ENCODE results near the gene ITIH3.

The ITIH3 gene

DNA sequence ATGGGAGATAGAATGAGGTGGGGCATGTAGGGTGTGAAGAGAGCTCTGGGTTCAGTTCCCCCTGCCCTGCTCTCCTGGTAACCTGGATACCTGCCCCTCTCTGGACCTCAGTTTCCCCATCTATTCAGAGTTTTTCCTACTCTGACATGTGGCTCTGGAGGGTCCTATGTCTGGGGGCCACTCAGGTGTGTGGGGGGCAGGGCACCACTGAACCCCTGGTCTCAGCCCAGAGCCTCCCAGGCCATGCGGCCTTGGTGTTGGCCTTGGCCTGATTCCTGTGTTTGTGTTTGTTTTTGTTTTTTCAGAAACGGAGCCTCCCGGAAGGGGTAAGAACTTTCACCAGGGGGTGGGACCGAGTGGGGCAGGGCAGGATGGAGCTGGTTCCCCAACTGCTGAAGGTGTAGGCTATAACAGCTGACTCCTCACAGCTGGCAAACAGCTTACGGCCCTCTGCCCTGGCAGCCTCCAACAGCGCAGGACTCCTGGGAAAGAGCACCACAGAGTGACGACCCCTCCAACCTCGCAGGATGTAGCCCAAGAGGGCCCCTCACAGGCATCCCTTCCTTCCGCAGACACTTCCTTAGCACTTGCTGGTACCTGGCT, 803 bp downstream of the ITIH3 start:
- no peak for DNase-seq

DNA sequence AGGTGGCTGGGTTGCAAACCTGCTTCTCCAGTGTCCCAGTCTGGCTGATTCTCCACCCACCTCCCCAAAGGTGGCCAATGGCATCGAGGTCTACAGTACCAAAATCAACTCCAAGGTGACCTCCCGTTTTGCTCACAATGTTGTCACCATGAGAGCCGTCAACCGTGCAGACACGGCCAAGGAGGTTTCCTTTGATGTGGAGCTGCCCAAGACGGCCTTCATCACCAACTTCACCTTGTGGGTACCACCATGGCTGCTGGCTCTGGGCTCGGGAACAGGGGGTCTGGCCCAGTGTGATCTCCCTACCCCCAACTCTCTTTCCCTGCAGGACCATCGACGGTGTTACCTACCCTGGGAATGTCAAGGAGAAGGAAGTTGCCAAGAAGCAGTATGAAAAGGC, 1.8 kb downstream of the ITIH3 start:
- DNase-seq, result no peak

DNA sequence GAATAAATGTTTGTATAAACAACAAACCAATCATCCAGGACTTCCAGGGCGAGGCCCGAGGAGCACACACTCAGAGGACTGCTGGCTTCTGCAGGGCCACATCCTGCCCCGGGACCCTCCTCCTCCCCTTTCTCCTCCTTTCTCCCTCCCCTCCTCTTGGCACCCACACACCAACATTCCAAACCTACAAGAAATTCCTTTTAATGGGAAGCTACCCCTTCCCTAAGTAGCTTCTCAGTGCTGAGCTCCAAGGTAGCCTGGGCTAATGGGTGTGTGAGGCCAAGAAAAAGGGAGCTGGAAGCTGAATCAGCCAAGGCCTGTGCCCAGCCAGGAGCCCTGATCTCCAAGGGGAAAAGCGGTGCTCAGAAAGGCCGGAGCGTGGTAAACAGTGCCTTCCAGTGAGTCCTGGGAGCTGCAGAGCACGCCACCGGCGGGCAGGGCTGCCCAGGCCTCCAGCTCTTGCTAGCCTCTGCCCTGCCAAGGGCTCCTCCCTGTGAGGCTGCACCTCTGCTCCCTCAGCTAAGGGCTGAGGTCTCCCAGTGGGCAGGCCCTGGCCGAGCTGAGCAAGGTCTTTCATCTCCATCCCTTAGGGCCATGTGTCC, 3.9 kb downstream of the ITIH3 start:
- no peak for DNase-seq

DNA sequence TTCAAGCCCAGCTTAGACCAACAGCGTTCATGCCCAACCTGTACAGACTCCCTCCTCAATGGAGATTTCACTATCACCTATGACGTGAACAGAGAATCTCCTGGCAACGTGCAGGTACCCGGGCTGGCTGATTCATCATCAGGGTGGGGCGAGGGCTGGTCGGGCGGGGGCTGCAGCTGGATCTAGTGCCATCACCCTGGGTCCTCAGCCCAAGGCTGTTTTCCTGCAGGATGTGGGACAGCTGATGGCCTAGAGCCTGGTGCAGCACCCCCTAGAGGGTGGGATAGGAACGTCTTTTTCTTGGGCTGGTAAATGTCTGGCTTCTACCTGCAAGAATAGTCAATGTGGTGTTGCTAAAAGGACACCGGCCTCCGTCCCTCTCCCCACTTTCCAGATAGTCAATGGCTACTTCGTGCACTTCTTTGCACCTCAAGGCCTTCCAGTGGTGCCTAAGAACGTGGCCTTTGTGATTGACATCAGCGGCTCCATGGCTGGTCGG, 4.4 kb downstream of the ITIH3 start:
- peak in 1 of 2 donors; percentile 25 for DNase-seq

DNA sequence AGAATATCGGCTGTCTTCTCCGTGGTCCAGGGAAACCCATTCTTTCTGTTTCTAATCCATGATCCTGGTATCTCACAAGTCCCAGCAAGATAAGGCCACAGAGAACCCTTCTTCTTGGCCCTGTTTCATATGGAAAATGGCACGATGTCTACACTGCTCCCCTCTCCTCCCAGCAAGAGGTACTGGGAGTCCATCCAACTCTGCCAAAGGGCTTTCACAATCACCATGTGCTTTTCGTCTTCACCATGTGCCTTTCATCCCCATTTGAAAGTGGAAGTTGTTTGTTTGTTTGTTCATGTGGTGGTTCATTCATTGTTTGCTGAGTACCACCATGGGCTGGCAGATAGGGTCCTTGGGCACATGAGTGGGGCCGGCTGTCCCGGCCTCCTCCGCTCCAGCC, 5.5 kb downstream of the ITIH3 start:
- DNase-seq, result no peak

DNA sequence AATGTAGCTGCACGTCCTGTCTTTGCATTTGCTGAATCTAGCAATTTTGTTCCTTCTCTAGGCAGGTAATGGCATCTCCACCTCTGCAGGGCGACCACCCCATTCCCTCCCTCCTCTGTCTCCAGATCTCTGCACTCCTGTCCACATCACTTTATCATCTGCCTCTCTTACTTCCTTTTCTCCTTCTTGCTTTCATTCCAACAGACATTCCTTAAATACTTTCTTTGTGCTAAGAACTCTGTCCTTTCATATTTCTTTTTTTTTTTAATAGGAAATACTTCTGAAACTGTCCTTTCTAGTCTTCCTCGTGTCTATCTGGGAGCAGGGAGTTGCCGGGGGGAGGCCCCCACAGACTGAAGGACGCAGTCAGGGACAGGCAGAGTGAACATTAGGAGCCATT, 7.2 kb downstream of the ITIH3 start:
- DNase-seq, result no peak

DNA sequence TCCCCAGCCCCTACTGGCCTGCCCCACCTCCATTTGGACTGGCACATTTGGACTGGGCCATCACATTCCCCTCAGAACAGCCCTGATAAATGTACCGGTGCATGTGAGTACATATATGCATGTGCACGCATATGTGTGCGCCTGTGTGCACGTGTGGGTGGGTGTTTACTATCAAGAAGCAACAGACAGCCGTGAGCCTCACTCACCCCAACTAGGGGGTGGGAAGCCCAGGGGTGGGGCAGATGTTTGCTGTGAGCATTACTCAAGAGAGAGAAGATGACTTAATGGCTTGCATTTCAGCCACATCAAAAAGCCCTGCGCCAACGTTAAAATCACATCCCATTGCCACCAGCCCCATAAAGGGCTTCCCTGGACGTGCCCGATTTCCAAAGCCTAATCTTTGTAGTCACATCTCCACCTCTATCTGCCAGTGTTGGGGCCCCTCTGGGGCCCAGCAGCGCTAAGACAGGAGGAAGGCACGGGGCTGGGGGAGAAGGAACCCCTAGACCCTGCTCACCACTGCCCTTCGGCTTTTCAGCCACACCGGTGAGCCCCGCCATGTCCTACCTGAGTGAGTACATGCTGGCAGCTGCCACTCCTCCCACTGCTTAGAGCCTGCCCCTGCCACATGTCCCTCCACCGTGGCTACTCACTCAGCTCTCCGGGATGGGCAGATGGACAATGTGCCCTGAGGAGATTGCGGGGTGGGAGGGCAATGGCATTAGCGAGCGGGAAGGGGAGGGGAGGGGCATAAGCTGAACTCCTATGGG, 10.9 kb downstream of the ITIH3 start:
- no peak for DNase-seq

DNA sequence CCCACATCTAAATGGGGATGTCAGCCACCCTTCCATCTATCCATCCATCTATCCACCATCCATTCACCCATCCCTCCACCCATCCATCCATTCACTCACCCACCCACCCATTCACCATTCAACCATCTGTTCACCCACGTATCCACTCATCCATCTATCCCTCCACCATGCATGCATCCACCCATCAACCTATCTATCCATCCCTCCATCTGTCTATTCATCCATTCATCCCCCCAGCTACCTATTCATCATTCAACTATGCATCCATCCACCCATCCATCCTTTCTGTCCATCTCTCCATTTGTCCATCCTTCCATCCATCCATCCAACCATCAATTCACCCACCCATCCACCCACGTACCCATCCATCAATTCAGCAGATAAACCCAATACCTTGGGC, 14.6 kb downstream of the ITIH3 start:
- no peak for DNase-seq

DNA sequence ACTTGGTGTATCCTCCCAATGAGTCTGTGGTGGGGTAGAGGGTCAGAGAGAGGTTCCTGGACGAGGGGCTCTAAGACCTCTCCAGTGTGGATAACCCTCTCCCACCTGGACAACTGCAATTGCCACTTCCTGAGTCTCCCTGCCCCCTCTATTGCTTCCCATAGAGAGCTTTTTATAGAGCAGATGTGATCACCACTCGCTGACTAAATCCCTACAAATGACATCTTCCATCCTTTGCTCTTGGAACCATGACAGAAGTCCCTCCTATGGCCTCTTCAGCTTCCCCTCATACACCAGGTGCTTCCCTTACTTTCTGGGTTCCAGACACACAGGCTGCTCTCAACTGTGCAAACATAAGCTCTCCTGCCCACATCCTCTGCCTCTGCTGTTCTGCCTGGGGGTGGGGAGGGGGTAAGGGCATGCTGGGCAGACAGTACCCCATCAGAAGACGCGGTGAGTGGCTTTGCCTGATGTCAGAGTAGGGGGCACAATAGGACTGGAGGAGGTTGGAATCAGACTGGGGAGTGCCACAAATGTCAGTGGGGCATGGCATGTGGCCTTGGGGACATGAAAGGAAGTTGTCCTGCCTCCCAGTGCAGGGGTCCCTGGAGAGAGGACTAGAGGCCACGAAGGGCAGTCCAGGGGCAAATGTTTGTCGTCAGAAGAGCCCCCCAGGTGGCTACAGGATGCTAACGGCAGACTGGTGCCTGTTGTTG, 15.2 kb downstream of the ITIH3 start:
- DNase-seq, result no peak

DNA sequence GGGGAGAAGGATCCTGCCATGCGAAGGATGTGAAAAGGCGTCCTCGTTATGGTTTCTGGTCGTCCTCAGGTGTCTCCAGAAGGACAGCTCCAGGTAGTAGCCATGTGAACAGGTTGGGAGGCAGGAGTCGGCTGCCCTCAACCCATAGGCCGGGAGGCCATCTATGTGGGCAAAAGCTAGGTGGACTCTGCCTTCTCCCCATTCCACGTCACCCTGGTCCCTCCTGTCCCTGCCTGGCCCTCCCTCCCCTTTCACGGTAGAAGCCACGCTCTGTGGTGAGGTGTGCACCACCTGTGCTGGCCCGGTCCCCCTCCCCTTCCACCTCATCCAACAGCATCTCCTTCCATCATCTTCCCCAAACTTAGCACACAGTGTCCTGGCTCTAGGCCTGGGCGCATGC, 16.3 kb downstream of the ITIH3 start:
- no peak for DNase-seq

DNA sequence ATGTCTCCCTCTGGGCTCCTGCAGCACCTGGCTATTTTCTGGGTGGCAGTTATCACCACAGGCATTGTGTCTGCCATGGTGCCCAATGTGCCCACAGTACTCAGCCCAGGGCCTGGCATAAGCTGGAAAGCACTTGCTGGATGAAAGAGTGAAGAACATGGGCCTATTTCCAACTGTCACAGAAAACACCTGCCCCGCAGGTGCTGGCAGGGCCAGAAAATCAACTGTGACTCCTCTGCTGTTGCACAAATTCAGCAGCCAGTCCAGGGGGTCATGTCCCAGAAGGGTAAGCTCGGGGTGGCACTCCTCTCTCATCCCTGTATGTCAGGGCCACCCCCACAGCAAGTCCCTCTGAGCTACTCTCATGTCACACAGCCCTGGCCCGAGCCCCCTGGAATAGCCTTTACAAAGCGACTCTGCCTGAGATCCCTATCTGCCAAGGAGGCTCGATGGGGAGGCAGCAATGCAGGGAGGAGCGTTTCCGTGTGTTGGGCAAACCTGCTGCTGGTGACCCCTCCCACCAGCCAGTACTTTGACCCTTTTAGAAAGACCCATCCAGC, 16.9 kb downstream of the ITIH3 start:
- DNase-seq, result no peak

DNA sequence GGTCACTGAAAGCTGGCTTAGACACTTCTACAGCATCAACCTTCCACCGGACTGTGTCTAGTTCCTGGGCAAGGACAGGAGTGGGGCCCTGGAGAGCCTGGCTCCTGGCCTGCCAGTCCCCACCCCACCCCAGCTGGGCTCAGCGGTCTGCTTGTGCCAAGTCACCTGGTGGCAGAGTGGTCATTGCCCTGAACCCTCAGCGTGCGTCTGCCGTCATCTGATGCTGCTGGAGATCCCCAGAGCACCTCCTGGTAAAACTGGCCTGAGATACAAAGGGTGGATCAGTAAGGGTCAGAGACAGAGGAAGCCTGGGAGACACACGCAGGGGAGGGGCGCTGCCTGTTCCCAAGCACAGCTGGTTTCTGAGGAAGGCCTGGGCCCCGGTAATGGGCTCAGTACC, 19.2 kb downstream of the ITIH3 start:
- DNase-seq, result no peak

DNA sequence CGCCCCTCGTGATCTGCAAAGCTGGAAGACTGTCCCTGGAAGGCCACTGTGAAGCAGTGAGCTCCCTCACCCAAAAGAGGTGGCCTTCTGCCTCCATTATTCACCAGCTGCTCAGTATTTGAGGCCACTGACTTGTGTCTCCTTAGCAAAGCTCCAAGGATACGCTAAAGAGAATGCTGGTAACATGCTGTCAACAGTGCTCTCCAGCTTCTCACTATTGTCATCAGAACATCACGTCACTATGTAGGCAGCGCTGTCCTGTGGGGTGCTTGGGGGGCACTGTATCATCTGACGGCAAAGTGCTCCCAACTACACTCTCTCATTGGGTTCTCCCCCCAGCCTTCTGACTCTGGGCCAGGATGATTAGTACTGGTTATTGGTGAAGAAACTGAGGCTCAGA, 21.6 kb downstream of the ITIH3 start:
- no peak for DNase-seq

DNA sequence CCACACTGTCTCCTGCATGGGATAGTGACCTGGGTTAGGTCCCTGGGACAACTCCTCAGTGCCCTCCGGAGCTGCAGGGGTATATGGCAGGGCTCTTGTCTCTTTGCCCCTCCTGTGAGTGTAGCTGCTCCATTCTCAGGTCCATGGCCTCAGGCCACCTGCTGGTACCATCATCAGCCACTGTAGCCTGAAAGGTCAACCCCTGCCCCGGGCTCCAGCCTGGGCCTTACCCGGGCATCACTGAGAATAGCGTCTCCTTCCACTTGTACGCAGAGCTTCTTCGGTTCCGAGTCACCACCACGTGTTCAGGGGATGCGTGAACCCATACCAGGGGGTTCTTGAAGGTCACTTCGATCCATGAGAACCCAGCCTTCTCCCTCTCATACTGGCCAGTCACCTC, 22.1 kb downstream of the ITIH3 start:
- no peak for DNase-seq

DNA sequence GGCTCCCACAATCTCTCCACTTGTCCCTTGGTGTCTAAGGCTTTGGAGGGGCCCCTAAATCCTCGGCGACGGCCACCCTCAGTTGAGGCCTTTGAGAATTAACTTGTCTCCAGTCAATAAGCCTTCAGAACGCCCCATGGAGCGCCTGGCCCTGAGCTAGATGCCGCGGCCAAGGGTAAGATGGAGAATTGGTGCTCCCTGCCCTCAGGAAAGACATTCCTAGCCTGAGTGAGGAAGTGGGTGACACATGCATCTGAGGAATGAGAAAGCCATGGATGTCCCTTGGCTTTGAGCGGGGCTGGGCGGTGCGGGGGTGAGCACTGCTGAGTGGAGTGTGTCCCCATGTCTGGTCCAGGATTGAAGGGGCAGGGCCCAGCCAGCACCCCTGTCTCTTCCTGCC, 22.6 kb downstream of the ITIH3 start:
- no peak for DNase-seq

DNA sequence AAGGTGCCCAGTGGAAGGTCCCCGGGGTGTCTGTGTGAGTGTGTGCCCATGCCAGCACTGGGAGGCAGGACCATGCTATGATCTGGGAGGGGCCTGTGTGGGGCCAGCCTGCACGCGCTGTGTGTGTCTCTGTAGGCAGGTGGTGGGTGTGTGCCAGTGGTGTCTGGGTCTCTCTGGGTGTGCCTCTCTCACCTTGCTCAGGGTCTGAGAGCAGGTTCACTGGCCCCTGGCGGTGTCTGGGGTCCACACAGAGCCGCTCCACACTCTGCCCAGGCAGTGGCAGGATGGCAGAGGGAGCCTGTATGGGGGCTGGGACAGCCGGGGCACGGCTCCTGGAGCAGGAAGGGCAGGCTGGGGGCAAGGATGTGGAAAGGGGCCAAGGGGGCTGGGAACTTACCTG, 23.3 kb downstream of the ITIH3 start:
- no peak for DNase-seq

DNA sequence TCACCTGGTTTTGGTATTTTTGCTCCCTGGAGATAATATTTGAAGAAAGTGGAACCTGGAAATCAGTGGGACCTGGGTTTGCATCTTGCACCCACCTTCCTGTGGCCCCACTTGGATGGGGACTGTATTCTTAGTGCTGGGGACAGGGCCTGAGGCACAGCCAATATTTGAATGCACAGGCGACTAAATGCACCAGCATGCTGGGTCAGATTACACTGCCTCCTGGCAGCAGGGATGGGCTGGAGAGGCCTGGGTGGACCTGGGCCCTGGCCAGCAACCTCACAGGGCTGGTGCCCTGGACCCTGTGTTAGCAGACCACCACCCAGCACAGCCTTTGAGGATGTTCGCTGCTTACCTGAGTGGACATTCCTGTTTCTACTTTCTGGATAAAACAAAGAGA, 25.3 kb downstream of the ITIH3 start:
- DNase-seq, result no peak

DNA sequence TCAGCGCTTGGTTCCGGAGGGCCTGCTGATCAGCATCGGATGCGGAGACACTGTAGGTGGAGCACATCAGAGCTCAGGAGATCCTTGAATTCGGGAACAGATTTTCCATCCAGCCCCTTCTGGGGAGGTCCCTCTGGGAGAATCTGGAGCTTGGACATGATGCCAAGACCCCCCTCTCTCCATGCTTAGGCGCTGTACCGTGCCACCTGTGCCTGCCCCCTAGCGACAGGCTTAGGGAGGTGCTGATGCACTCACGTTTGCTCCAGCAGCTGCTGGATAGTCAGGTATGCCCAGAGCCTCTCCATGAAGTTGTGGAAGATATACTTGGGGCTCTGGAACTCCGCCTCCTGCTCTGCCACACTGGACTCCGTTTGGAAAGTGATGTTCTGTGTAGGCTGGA, 26.1 kb downstream of the ITIH3 start:
- DNase-seq, result peak in 1 of 2 donors; percentile 7

DNA sequence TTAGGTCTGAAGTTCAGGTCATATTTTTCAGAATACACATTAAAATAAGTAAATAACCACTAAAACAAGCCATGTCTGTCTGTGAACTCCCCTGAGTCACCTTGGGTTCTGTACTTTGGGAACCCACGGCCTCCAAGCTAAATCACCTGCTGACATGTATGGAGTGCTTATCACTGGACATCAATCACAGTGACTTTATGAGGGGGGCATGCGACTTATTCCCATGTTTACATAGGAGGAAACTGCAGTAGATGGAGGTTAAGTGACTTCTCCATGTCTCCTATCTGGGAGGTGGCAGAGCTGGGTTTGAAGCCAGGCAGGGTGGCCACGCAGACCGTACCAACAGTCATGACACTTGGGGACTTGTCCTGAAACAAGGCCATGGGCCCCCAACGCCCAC, 27.8 kb downstream of the ITIH3 start:
- DNase-seq, result no peak

DNA sequence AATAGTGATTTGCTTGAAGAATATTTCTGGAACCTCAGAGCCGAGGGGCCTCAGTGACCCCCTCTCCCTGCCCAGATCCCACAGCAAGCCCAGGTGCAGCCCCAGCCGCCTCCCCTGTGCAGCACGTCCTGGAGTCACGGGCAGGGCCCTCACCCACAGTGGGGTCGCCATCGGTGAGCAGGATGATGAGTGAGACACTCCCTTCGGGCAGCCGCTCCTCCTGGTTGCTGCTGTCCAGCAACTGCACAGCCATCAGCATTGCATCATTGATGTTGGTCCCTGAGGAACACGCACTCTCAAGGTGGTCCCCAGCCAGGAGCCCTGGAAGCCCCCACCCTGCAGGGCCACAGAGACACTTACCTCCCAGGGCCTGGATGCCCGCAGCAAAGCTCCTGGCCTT, 29.4 kb downstream of the ITIH3 start:
- no peak for DNase-seq

DNA sequence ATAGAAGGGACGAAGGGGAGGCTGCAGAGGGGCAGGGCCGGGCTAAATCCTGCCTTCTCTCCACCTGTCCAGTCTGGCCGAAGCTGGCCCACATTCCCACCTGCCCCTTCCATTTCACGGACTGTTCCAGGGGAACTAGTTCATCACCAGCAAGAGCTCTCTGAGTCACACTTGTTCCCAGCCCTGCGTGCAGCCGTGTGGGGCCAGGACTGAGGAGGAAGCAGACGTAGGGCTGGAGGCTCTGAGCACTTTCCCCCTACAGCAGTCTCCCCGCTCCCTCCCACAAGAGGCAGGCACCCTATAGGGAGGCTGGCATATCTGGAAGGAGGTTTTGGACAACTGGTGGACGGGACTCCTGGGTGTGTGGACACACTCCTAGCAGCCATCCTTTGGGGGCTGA, 32.8 kb downstream of the ITIH3 start:
- no peak for DNase-seq

DNA sequence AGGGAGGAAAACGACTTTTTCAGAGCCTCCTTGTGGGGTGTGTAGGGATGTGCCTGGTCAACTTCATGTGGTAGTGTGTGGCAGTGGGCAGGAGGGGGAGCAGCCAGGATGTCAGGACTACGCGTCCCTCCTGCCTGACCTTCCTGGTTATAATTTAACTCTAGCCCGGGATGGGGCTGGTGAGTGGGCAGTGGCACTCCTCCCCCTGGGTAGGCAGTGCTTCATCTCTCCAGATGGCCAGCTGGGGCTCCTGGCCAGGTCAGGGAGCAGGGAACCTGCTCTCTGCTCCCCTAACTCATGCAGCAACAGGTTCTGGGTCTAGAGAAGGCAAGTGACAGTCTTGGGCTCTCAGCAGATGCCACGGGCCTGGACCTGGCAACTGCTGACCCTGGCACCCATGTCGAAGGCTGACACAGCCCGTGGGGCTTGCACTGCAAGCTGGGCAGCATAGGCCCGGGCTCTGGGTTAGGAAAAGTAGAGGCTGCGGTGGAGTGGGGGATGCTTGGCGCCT, 33.3 kb downstream of the ITIH3 start:
- no peak for DNase-seq

DNA sequence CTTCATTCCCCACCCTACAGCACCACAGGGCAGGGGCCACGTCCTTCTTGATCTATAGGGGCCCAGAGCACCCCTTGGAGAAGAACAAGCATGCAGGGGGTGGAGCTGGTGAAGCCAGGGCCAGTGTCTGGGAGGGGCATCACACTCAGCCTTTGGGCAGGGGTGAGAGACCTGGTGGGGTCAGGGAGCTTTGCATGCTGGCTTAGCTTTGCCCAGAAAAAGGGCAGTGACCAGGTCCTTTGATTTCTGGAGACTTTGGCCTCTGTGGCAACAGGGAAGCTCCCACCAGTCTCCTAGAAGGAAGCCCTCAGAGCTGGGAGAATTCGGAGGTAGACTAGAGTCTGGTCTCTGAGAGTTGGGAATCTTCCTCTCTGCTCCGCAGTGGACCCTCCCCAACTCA, 34.9 kb downstream of the ITIH3 start:
- no peak for DNase-seq
